NCI-H187 (cell line): ENCODE results near the gene MUC5AC.

Source experiments
- DNase-seq, 2 experiments: peaks; one replicate each; lab custom pipeline; 2025; lab: John Stamatoyannopoulos, UW

The MUC5AC gene

DNA sequence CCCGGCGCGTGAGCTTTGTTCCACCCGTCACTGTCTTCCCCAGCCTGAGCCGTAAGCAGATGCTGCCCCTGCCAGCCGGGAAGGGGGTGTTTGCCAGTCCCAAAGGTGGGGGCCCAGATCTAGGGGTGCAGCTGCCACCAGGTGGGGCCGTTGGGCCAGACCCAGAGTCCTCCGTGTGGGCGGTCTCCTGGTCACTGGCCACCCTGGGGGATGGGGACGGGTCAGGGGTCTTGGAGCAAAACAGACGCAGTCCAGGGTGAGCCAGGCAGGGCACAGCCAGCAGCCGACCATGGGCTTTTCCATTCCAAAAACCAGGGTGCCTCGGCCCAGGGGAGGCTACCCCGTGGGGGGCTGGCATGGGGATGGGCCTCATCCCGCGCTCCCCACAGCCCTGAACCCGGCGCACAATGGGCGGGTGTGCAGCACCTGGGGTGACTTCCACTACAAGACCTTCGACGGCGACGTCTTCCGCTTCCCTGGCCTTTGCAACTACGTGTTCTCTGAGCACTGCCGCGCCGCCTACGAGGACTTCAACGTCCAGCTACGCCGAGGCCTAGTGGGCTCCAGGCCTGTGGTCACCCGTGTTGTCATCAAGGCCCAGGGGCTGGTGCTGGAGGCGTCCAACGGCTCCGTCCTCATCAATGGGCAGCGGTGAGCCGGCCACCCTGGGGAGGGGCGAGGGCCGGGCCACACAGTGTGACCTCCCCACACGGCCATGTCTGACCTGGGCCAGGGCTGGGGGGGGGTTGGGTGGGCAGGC, 68.7 kb downstream of the MUC5AC start:
- no peak for DNase-seq

- DNase-seq, result no peak
Observed at GRCh38 chr11:1226986-1227550, 69.3 kb downstream of the MUC5AC start.

GRCh38 chr11:1227551-1228100, 69.9 kb downstream of the MUC5AC start:
- no peak for DNase-seq

- no peak for DNase-seq
Observed at GRCh38 chr11:1228101-1228821, 70.5 kb downstream of the MUC5AC start.

DNA sequence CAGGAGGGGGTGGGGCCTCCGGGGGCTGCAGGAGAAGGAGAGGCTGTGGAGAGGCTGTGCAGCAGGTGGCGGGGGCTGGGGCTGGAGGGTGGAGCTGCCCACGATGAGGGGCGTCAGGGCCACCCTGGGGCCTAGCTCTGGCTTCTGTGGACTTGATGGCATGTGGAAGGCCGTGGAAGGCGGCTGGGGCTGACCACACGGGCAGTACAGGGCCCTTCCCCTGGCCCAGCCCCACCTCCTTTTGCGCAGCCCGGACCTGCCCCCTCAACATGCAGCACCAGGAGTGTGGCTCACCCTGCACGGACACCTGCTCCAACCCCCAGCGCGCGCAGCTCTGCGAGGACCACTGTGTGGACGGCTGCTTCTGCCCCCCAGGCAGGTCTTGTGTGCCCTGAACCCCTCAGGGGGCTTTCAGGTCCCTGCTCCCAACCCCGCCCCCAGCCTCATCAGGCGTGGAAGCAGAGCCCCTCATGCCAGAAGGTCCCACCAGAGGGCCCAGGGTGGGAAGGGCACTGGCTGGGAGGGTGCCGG, 71.2 kb downstream of the MUC5AC start:
- no peak for DNase-seq

- no peak for DNase-seq
Observed at GRCh38 chr11:1229471-1230120, 71.8 kb downstream of the MUC5AC start.

DNA sequence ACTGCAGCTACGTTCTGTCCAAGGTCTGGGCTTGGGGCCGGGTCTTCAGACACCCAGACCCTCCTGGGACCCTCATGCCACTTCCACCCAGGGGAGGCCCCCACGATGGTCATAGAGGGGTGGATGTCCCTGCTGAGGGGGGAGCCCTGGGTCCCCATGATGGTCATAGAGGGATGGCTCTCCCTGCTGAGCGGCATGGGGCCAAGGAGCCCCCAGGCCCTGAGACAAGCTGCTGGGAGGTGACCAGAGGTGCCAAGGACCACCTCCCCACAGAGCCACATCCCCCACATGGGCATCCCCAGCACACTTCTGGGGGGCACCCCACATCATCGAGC, 72.3 kb downstream of the MUC5AC start:
- no peak for DNase-seq

GRCh38 chr11:1230456-1231395, 73.0 kb downstream of the MUC5AC start:
- DNase-seq, result no peak

DNA sequence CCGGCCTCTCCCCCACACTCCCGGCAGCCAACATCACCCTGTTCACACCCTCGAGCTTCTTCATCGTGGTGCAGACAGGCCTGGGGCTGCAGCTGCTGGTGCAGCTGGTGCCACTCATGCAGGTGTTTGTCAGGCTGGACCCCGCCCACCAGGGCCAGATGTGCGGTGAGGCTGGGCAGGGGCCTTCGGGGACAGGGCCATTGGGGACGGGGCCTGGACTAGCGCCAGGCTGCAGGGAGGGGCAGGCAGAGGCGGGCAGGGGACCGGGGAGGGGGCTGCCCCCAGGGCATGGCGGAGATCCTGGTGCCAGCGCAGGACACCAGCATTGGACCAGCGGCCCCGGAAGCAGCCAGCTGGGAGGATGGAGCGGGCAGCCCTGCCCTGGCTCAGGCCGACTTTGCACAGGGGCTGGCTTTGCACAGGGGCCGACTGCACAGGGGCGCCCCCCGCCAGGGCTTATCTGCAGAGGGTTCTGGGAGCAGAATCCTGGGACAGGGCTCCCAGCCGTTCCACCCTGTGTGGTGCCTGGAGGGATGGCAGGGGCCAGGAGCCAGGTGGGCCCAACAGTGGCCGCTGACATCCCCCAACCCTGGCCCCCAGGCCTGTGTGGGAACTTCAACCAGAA, 73.8 kb downstream of the MUC5AC start:
- no peak for DNase-seq

DNA sequence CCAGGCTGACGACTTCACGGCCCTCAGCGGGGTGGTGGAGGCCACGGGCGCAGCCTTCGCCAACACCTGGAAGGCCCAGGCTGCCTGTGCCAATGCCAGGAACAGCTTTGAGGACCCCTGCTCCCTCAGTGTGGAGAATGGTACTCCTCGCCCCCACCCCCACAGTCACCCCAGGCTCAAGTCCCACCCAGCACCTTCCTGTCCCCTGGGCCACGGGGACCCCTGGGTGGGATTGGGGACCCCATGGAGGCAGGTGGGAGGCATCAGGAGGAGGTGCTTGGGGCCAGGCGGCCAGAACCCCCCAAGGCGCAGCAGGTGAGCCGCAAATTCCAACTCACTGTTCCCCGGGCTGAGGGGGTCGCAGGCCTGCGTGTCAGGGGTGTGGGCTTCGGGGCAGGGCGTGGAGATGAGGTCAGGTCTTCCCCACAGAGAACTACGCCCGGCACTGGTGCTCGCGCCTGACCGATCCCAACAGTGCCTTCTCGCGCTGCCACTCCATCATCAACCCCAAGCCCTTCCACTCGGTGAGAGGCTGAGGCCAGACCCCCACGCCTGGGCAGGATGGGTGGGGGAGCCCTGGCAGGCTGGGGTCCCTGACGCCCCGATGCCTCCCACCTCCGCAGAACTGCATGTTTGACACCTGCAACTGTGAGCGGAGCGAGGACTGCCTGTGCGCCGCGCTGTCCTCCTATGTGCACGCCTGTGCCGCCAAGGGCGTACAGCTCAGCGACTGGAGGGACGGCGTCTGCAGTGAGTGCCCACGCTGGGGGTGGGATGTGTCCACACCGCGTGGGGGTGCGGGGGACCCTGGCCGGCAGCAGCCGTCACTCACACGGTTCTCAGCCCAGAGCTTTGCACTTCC, 74.5 kb downstream of the MUC5AC start:
- no peak for DNase-seq

DNA sequence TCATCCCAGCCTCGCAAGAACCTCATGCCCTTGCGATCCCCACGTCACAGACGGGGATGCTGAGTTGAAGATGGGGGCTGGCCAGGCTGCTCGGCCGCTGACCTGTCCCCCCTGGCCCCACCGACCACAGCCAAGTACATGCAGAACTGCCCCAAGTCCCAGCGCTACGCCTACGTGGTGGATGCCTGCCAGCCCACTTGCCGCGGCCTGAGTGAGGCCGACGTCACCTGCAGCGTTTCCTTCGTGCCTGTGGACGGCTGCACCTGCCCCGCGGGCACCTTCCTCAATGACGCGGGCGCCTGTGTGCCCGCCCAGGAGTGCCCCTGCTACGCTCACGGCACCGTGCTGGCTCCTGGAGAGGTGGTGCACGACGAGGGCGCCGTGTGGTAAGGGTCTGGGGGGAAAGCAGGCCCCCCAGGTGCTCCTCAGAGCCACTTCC, 75.1 kb downstream of the MUC5AC start:
- no peak for DNase-seq

DNA sequence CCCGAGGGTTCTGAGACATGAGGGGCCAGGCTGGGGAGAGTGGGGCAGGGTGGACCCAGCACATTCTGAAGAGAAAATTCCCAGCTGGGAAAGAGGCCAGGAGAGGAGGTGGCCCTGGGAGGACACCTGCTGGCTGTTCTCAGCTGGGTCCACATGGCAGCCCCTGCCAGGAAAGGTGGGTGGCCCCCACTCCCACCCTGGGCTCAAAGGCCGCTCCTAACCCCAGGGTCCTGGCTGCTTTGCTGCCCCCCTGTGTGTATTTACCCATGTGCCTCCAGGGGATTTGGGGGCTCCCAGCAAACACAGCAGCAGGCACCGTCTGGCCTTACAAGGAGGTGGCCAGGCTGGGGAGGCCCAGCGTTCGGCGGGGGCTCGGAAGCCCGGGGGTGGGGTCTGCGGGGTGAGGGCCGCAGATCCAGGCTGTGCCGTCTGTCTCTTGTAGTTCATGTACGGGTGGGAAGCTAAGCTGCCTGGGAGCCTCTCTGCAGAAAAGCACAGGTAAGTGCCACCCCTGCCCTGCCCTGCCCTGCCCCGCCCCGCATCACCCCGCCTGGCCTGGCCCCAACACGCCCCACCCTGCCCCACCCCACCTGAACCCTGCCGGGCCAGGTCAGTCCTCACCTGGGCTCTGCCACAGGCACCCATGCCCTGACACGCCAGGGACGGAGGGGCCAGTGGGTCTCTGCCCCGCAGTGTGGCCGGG, 75.7 kb downstream of the MUC5AC start:
- DNase-seq, result no peak

DNA sequence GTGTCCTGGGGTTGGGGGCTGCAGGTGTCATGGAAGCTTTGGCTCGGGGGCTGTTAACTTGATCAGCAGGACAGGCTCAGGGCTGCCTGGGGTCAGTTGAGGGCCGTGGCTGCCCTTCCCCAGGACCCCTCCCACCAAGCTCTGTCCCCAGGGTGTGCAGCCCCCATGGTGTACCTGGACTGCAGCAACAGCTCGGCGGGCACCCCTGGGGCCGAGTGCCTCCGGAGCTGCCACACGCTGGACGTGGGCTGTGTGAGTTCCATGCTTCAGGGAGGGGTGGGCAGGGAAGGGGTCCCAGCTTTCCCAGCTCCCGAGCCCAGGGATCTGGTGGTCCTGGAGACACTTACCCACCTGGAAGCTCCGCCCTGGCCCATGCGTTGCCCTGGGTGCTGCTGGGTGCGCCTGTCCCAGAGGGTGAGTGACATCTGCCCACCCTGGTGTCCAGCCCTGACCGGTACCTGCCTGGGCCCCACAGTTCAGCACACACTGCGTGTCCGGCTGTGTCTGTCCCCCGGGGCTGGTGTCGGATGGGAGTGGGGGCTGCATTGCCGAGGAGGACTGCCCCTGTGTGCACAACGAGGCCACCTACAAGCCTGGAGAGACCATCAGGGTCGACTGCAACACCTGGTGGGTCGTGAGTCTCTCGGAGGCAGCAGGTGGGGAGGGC, 76.4 kb downstream of the MUC5AC start:
- no peak for DNase-seq

DNA sequence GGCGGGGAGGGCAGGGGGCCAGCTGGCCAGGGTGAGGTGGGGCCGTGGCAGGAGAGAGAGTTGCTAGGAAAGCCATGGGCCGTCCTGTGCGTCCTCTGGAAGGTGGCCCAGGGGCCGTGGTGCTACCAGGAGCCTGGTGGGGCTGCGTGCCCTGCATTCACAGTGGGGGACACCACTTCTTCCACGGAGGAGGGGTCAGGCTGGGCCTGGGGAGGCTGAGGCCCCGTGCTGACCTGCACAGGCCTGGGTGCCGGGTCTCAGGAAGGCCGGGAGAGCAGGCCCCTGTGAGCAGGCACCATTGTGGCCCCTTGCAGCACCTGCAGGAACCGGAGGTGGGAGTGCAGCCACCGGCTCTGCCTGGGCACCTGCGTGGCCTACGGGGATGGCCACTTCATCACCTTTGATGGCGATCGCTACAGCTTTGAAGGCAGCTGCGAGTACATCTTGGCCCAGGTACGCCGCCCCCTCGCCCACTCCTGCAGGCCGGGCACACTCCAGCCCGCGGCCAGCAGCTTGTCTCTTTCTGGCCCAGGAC, 77.1 kb downstream of the MUC5AC start:
- no peak for DNase-seq

GRCh38 chr11:1235306-1235900, 77.7 kb downstream of the MUC5AC start:
- DNase-seq, result no peak

DNA sequence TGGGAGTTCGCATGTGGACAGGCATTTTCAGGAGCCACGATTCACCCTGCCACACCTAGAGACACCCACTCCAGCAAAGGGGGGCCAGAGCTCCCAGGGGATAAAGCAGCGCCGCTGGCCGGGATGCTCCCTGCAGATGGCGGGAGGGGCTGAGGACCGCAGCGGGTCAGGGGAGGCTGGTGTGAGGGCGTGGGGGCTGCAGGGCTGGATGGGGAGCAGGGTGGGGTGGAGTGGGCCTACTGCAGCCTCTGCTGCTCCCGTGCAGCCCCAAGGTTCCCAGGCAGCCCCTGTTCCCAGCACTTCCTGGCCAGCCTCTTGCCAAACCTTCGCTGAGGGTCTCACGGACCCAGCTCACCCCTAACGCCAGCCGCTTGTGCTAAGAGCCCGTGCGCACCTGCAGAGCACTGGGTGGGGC, 78.2 kb downstream of the MUC5AC start:
- DNase-seq, result no peak

DNA sequence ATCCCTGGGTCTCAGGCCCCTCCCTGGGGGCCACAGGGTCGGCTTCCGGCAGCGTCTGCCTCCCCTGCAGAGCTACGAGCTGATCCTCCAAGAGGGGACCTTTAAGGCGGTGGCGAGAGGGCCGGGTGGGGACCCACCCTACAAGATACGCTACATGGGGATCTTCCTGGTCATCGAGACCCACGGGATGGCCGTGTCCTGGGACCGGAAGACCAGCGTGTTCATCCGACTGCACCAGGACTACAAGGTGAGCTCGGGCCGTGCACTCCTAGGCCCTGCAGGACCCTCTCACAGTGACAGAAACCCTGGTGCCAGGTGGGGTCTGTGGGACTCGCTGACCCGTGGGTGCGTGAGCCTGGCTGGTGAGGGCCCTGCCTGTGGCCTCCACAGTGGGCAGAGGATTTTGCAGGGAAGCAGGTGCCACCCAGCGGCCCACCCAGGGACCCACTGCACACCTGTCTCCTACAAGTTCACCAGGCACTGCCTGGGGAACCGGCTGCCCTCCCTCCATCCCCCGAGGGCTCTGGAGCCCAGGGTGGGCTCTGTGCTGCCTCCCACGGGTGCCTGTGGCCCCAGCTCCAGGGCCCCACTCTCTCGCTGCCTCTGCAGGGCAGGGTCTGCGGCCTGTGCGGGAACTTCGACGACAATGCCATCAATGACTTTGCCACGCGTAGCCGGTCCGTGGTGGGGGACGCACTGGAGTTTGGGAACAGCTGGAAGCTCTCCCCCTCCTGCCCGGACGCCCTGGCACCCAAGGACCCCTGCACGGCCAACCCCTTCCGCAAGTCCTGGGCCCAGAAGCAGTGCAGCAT, 78.8 kb downstream of the MUC5AC start:
- DNase-seq, result no peak
